Stimulated activated effector memory CD8-positive, alpha-beta T cell treated with anti-CD3 and anti-CD28 coated beads, Interleukin-12 subunit alpha, Interleukin-12 subunit beta, amount 100 ng/mL, for 72 hours (primary cell): ENCODE data around the gene BCKDK.

ENCODE experiments used
- ATAC-seq: fragments of 150-1000 bp; cut with Tn5 transposase; 2 replicates; pipeline ENCODE4 v1.10.0; 2021
- DNase-seq, 2 donors: peaks; one replicate each; pipeline ENCODE4 v3.0.0; 2021 to 2022; ENCODE audit warnings: low spot score in 2 of 2
- H3K27ac Mint-ChIP-seq: one replicate; pipeline ENCODE4 v1.8.0; 2022; ENCODE audit warnings: mild to moderate bottlenecking, mixed read lengths
- H3K36me3 Mint-ChIP-seq: one replicate; pipeline ENCODE4 v1.8.0; 2022; ENCODE audit warnings: mild to moderate bottlenecking, mixed read lengths
- H3K4me1 Mint-ChIP-seq: one replicate; pipeline ENCODE4 v1.8.0; 2022; ENCODE audit warnings: mixed read lengths
- H3K4me3 Mint-ChIP-seq: one replicate; pipeline ENCODE4 v1.8.0; 2022; ENCODE audit warnings: mild to moderate bottlenecking, mixed read lengths
- H3K9me3 Mint-ChIP-seq: one replicate; pipeline ENCODE4 v1.8.0; 2022; ENCODE audit warnings: mixed read lengths

The BCKDK gene

GRCh38 chr16:31077024-31077423 lies 31.2 kb upstream of the BCKDK start:
- H3K36me3 Mint-ChIP-seq: peaks cover 77% of the 10 kb centered on the region
- ATAC-seq: no peak
- no peak for DNase-seq
- H3K9me3 Mint-ChIP-seq: no peaks in the 10 kb centered on the region
- H3K27ac Mint-ChIP-seq: peak overlapping the region; percentile 40
- H3K4me3 Mint-ChIP-seq: no peak overlapping the region
- peaks cover 66% of the 10 kb centered on the region for H3K4me1 Mint-ChIP-seq

GRCh38 chr16:31077592-31078396 lies 30.4 kb upstream of the BCKDK start:
- Mint-ChIP-seq H3K36me3 (peaks cover 78% of the 10 kb centered on the region), H3K27ac (peak overlapping the region; percentile 40), H3K9me3 (no peaks in the 10 kb centered on the region), H3K4me1 (peaks cover 63% of the 10 kb centered on the region), H3K4me3 (no peak overlapping the region)
- ATAC-seq: no peak
- DNase-seq: no peak

DNA sequence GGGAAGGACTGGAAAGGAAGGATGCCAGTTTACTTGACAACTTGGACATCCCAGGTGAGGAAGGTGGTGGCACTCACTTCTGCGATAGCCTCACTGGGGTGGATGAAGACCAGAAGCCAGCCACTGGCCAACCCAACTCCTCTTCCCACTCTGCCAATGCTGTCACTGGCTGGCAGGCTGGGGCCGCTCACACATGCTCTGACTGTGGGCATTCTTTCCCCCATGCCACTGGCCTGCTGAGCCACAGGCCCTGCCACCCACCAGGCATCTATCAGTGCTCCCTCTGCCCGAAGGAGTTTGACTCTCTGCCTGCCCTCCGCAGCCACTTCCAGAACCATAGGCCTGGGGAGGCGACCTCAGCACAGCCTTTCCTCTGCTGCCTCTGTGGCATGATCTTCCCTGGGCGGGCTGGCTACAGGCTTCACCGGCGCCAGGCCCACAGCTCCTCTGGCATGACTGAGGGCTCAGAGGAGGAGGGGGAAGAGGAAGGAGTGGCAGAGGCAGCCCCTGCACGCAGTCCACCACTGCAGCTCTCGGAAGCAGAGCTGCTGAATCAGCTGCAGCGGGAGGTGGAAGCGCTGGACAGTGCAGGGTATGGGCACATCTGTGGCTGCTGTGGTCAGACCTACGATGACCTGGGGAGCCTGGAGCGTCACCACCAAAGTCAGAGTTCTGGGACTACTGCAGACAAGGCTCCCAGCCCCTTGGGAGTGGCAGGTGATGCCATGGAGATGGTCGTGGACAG lies 29.4 kb upstream of the BCKDK start:
- ATAC-seq (no peak), DNase-seq (no peak)
- no peaks in the 10 kb centered on the region for H3K9me3 Mint-ChIP-seq
- H3K27ac Mint-ChIP-seq: peak overlapping the region; percentile 67
- H3K4me3 Mint-ChIP-seq: no peak overlapping the region
- H3K36me3 Mint-ChIP-seq: peaks cover 78% of the 10 kb centered on the region
- peaks cover 62% of the 10 kb centered on the region for H3K4me1 Mint-ChIP-seq

- H3K9me3 Mint-ChIP-seq: no peaks in the 10 kb centered on the region
- no peak for ATAC-seq
- peaks cover 75% of the 10 kb centered on the region for H3K36me3 Mint-ChIP-seq
- peaks cover 60% of the 10 kb centered on the region for H3K4me1 Mint-ChIP-seq
- no peak overlapping the region for H3K4me3 Mint-ChIP-seq
- DNase-seq: peak in 1 of 2 donors; percentile 46
- peak overlapping the region; percentile 67 for H3K27ac Mint-ChIP-seq
These were observed 28.7 kb upstream of the BCKDK start for GRCh38 chr16:31079342-31079944.

DNA sequence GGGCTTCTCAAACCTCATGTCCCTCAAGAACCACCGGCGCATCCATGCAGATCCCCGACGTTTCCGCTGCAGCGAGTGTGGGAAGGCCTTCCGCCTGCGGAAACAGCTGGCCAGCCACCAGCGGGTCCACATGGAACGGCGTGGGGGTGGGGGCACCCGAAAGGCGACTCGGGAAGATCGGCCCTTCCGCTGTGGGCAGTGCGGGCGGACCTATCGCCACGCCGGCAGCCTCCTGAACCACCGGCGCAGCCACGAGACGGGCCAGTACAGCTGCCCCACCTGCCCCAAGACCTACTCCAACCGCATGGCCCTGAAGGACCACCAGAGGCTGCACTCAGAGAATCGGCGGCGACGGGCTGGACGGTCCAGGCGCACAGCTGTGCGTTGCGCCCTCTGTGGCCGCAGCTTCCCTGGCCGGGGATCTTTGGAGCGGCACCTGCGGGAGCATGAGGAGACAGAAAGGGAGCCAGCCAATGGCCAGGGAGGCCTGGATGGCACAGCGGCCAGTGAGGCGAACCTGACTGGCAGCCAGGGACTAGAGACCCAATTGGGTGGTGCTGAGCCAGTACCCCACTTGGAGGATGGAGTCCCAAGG lies 28.1 kb upstream of the BCKDK start:
- peaks cover 53% of the 10 kb centered on the region for H3K4me1 Mint-ChIP-seq
- DNase-seq (no peak), ATAC-seq (no peak)
- peak overlapping the region; percentile 67 for H3K27ac Mint-ChIP-seq
- H3K36me3 Mint-ChIP-seq: peaks cover 71% of the 10 kb centered on the region
- H3K9me3 Mint-ChIP-seq: no peaks in the 10 kb centered on the region
- no peak overlapping the region for H3K4me3 Mint-ChIP-seq

GRCh38 chr16:31080756-31081419 lies 27.3 kb upstream of the BCKDK start:
- Mint-ChIP-seq H3K36me3 (peaks cover 78% of the 10 kb centered on the region), H3K4me3 (no peak overlapping the region), H3K4me1 (peaks cover 57% of the 10 kb centered on the region), H3K9me3 (no peaks in the 10 kb centered on the region), H3K27ac (peak overlapping the region; percentile 43)
- DNase-seq (peak in 1 of 2 donors; percentile 47), ATAC-seq (no peak)

DNA sequence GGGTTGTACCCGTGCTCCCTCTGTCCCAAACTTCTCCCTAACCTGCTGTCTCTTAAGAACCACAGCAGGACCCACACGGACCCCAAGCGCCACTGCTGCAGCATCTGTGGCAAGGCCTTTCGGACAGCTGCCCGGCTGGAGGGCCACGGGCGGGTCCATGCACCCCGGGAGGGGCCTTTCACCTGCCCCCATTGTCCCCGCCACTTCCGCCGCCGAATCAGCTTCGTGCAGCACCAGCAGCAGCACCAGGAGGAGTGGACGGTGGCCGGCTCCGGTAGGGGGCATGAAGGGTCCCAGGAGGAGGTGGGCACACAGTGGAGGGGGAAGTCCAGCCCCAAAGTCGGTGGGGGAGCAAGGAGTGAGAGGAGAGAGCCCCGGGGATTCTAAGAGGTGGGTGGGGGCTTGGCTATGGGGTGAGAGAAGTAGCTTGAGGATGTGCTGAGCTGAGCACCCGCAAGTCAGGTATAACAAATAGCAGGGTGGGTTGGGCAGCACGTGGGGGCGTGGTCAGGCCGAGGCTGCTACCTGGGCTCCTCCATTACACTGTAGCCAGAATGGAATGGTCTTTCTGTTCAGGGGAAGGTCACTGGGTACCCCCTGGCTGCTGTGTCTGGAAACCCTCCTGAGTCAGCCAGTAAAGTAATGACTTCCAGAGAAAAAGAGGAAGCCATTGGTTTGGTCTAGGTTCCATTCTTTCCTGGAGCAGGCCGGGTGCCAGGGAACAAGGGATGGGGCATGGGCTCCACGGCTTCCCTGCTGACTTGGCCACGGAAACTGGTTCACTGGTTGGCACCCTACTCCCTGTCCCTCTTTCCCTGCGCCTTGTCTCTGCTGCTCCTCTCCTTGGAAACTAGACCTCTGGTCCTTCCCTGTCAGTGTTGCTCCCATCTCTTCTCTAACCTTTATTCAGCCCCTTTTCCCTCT lies 26.5 kb upstream of the BCKDK start:
- ATAC-seq (no peak), DNase-seq (no peak)
- Mint-ChIP-seq H3K4me3 (no peak overlapping the region), H3K36me3 (peaks cover 80% of the 10 kb centered on the region), H3K9me3 (no peaks in the 10 kb centered on the region), H3K27ac (peak overlapping the region; percentile 54), H3K4me1 (peaks cover 59% of the 10 kb centered on the region)

GRCh38 chr16:31082368-31083045 lies 25.7 kb upstream of the BCKDK start:
- H3K4me3 Mint-ChIP-seq: no peak overlapping the region
- ATAC-seq: no peak
- peaks cover 73% of the 10 kb centered on the region for H3K36me3 Mint-ChIP-seq
- peak overlapping the region; percentile 54 for H3K27ac Mint-ChIP-seq
- DNase-seq: peak in 1 of 2 donors; percentile 48
- H3K4me1 Mint-ChIP-seq: peaks cover 58% of the 10 kb centered on the region
- no peaks in the 10 kb centered on the region for H3K9me3 Mint-ChIP-seq

DNA sequence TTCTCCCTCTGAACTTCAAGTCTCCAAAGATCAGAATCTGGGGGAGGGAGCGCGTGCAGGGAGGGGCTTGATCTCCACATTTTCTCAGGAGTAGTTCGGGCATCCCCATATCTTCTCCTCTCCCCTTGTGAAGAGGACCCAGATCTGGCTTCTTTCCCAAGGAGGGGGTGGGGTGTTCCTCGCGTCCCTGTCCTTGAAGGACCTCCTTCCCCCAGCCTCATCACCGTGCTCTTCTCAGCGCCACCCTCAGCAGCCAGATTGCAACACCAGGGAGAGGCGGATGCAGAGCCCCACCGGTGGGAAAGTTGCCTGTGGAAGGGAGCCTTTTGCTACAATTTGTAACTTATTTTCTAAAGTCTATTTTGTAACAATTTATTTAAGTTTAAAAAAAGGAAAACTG lies 25.1 kb upstream of the BCKDK start:
- DNase-seq (no peak), ATAC-seq (no peak)
- Mint-ChIP-seq H3K4me1 (peaks cover 52% of the 10 kb centered on the region), H3K4me3 (no peak overlapping the region), H3K27ac (peak overlapping the region; percentile 54), H3K36me3 (peaks cover 68% of the 10 kb centered on the region), H3K9me3 (no peaks in the 10 kb centered on the region)

GRCh38 chr16:31083556-31083955 lies 24.6 kb upstream of the BCKDK start:
- Mint-ChIP-seq H3K9me3 (no peaks in the 10 kb centered on the region), H3K36me3 (peaks cover 66% of the 10 kb centered on the region), H3K27ac (no peak overlapping the region), H3K4me3 (no peak overlapping the region), H3K4me1 (peaks cover 49% of the 10 kb centered on the region)
- no peak for ATAC-seq
- no peak for DNase-seq

DNA sequence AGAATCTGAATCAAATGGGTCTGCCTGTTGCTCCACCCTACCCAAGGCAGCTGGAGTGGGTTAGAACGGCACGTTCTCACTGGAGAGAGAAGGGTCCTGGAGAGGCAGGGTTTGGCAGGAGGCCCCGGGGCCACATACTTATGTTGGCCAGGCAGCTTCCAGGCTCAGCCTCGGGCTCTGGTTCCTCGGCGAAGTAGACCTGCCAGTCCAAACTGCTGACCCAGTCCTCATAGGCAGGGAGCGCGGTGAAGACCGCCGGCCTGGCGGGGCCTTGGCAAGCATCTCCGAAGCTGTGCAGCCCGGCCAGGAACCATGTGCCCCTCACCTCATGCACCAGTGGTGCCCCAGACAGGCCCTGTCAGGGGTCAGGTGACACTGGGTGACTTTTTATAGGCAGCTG lies 24.2 kb upstream of the BCKDK start:
- Mint-ChIP-seq H3K4me1 (peaks cover 46% of the 10 kb centered on the region), H3K36me3 (peaks cover 66% of the 10 kb centered on the region), H3K9me3 (no peaks in the 10 kb centered on the region), H3K27ac (no peak overlapping the region), H3K4me3 (no peak overlapping the region)
- no peak for ATAC-seq
- no peak for DNase-seq

DNA sequence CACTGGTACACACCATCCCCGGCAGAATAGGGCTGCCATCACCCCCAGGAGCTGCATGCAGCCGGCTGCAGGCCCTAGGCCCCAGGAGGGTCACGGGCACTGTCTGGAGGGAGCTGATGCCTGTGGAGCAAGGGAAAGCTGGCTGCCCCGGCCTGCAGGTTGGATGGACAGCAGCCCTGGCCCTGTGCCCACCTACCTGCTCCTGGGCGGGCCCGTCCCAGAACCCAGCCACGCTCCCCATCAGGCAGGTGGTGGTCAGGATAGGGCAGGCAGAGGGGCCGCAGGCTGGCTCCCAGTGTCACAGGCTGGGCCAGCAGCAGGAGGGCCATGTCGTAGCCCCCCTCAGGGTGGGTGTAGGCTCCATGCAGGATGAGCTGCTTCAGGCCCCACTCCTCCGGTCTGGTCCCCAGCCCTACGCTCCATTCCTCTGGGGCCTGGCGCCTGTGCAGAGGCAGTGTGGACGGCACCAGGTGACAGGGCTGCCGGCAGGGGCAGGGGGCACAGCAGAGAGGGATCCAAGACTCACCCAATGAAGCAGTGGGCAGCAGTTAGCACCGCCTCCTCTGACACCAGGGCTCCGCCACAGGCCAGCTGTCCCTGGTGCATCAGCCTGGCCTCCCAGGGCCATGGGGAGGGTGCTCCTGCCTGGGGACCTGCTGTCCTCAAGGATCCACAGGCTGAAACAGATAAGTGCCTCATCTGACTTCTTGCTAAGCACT lies 23.4 kb upstream of the BCKDK start:
- no peak for DNase-seq

GRCh38 chr16:31085411-31085810 lies 22.8 kb upstream of the BCKDK start:
- peaks cover 35% of the 10 kb centered on the region for H3K4me1 Mint-ChIP-seq
- no peaks in the 10 kb centered on the region for H3K9me3 Mint-ChIP-seq
- H3K27ac Mint-ChIP-seq: peak overlapping the region; percentile 82
- ATAC-seq (no peak), DNase-seq (no peak)
- no peak overlapping the region for H3K4me3 Mint-ChIP-seq
- peaks cover 66% of the 10 kb centered on the region for H3K36me3 Mint-ChIP-seq

More for the DNA sequence above, 23.4 kb upstream of the BCKDK start:
- peaks cover 66% of the 10 kb centered on the region for H3K36me3 Mint-ChIP-seq
- no peak overlapping the region for H3K4me3 Mint-ChIP-seq
- no peak for ATAC-seq
- peaks cover 38% of the 10 kb centered on the region for H3K4me1 Mint-ChIP-seq
- H3K9me3 Mint-ChIP-seq: no peaks in the 10 kb centered on the region
- H3K27ac Mint-ChIP-seq: peak overlapping the region; percentile 82
